ENCODE measurements around the gene TP63.

Gene TP63

GRCh38 chr3:189849262-189849661 is 218.1 kb downstream of the TP63 start:
- TF ChIP-seq ZNF274 (IDR thresholded peaks at IDR 0.05; ENCODE audit: low read depth, low read length) (no peak), YY1 (IDR thresholded peaks at IDR 0.05; ENCODE audit: insufficient read depth, insufficient read length) (no peak), SUZ12 (IDR thresholded peaks at IDR 0.05; ENCODE audit: extremely low read depth, insufficient read depth, insufficient read length) (no peak)
- H3K4me3 ChIP-seq (ENCODE audit: insufficient read length, low read depth) = no peak overlapping the region
- no peak for DNase-seq (ENCODE audit: low read depth, low spot score)
- no peaks in the 10 kb centered on the region for H3K27me3 ChIP-seq (ENCODE audit: insufficient read depth, insufficient read length)
- H3K4me1 ChIP-seq (ENCODE audit: insufficient read depth, insufficient read length) = no peaks in the 10 kb centered on the region
- no peak overlapping the region for H3K9ac ChIP-seq (ENCODE audit: insufficient read length, low read depth)
- H3K36me3 ChIP-seq (ENCODE audit: insufficient read depth, insufficient read length, low read length) = no peaks in the 10 kb centered on the region
- no peaks in the 10 kb centered on the region for H3K9me3 ChIP-seq (ENCODE audit: insufficient read depth, low read length)

- DNase-seq (ENCODE audit: low read depth, low spot score) = no peak
- no peaks in the 10 kb centered on the region for H3K27me3 ChIP-seq (ENCODE audit: insufficient read depth, insufficient read length)
- no peak for TF ChIP-seq ZNF274 (IDR thresholded peaks at IDR 0.05; ENCODE audit: low read depth, low read length)
- TF ChIP-seq SUZ12 (IDR thresholded peaks at IDR 0.05; ENCODE audit: extremely low read depth, insufficient read depth, insufficient read length) = no peak
- no peak for TF ChIP-seq YY1 (IDR thresholded peaks at IDR 0.05; ENCODE audit: insufficient read depth, insufficient read length)
- H3K9ac ChIP-seq (ENCODE audit: insufficient read length, low read depth) = no peak overlapping the region
- H3K4me3 ChIP-seq (ENCODE audit: insufficient read length, low read depth) = no peak overlapping the region
- H3K9me3 ChIP-seq (ENCODE audit: insufficient read depth, low read length) = no peaks in the 10 kb centered on the region
- H3K4me1 ChIP-seq (ENCODE audit: insufficient read depth, insufficient read length) = no peaks in the 10 kb centered on the region
- H3K36me3 ChIP-seq (ENCODE audit: insufficient read depth, insufficient read length, low read length) = no peaks in the 10 kb centered on the region
Observed at GRCh38 chr3:189851682-189852081, 220.5 kb downstream of the TP63 start.

- Histone ChIP-seq H3K9ac (ENCODE audit: insufficient read length, low read depth) (no peak overlapping the region), H3K27me3 (ENCODE audit: insufficient read depth, insufficient read length) (no peaks in the 10 kb centered on the region), H3K36me3 (ENCODE audit: insufficient read depth, insufficient read length, low read length) (no peaks in the 10 kb centered on the region), H3K4me3 (ENCODE audit: insufficient read length, low read depth) (no peak overlapping the region), H3K4me1 (ENCODE audit: insufficient read depth, insufficient read length) (no peaks in the 10 kb centered on the region), H3K9me3 (ENCODE audit: insufficient read depth, low read length) (no peaks in the 10 kb centered on the region)
- no peak for DNase-seq (ENCODE audit: low read depth, low spot score)
- no peak for TF ChIP-seq ZNF274 (IDR thresholded peaks at IDR 0.05; ENCODE audit: low read depth, low read length)
- TF ChIP-seq YY1 (IDR thresholded peaks at IDR 0.05; ENCODE audit: insufficient read depth, insufficient read length) = no peak
- TF ChIP-seq SUZ12 (IDR thresholded peaks at IDR 0.05; ENCODE audit: extremely low read depth, insufficient read depth, insufficient read length) = no peak
Observed at GRCh38 chr3:189853906-189854305, 222.7 kb downstream of the TP63 start.

- no peaks in the 10 kb centered on the region for H3K9me3 ChIP-seq (ENCODE audit: insufficient read depth, low read length)
- no peak for DNase-seq (ENCODE audit: low read depth, low spot score)
- no peak for TF ChIP-seq SUZ12 (IDR thresholded peaks at IDR 0.05; ENCODE audit: extremely low read depth, insufficient read depth, insufficient read length)
- TF ChIP-seq YY1 (IDR thresholded peaks at IDR 0.05; ENCODE audit: insufficient read depth, insufficient read length) = no peak
- TF ChIP-seq ZNF274 (IDR thresholded peaks at IDR 0.05; ENCODE audit: low read depth, low read length) = no peak
- H3K27me3 ChIP-seq (ENCODE audit: insufficient read depth, insufficient read length) = no peaks in the 10 kb centered on the region
- H3K9ac ChIP-seq (ENCODE audit: insufficient read length, low read depth) = no peak overlapping the region
- no peaks in the 10 kb centered on the region for H3K4me1 ChIP-seq (ENCODE audit: insufficient read depth, insufficient read length)
- no peaks in the 10 kb centered on the region for H3K36me3 ChIP-seq (ENCODE audit: insufficient read depth, insufficient read length, low read length)
- H3K4me3 ChIP-seq (ENCODE audit: insufficient read length, low read depth) = no peak overlapping the region
Observed at GRCh38 chr3:189860296-189860695, 229.1 kb downstream of the TP63 start.

- DNase-seq (ENCODE audit: low read depth, low spot score) = no peak
- H3K4me3 ChIP-seq (ENCODE audit: insufficient read length, low read depth) = no peak overlapping the region
- no peaks in the 10 kb centered on the region for H3K9me3 ChIP-seq (ENCODE audit: insufficient read depth, low read length)
- TF ChIP-seq ZNF274 (IDR thresholded peaks at IDR 0.05; ENCODE audit: low read depth, low read length) = no peak
- no peak for TF ChIP-seq YY1 (IDR thresholded peaks at IDR 0.05; ENCODE audit: insufficient read depth, insufficient read length)
- no peak for TF ChIP-seq SUZ12 (IDR thresholded peaks at IDR 0.05; ENCODE audit: extremely low read depth, insufficient read depth, insufficient read length)
- H3K27me3 ChIP-seq (ENCODE audit: insufficient read depth, insufficient read length) = no peaks in the 10 kb centered on the region
- no peaks in the 10 kb centered on the region for H3K4me1 ChIP-seq (ENCODE audit: insufficient read depth, insufficient read length)
- no peak overlapping the region for H3K9ac ChIP-seq (ENCODE audit: insufficient read length, low read depth)
- H3K36me3 ChIP-seq (ENCODE audit: insufficient read depth, insufficient read length, low read length) = no peaks in the 10 kb centered on the region
Observed at GRCh38 chr3:189862385-189862998, 231.3 kb downstream of the TP63 start.

- Histone ChIP-seq H3K9me3 (ENCODE audit: insufficient read depth, low read length) (no peaks in the 10 kb centered on the region), H3K4me1 (ENCODE audit: insufficient read depth, insufficient read length) (no peaks in the 10 kb centered on the region), H3K27me3 (ENCODE audit: insufficient read depth, insufficient read length) (peaks cover 1% of the 10 kb centered on the region), H3K36me3 (ENCODE audit: insufficient read depth, insufficient read length, low read length) (no peaks in the 10 kb centered on the region), H3K9ac (ENCODE audit: insufficient read length, low read depth) (no peak overlapping the region), H3K4me3 (ENCODE audit: insufficient read length, low read depth) (no peak overlapping the region)
- no peak for DNase-seq (ENCODE audit: low read depth, low spot score)
- TF ChIP-seq ZNF274 (IDR thresholded peaks at IDR 0.05; ENCODE audit: low read depth, low read length) (no peak), YY1 (IDR thresholded peaks at IDR 0.05; ENCODE audit: insufficient read depth, insufficient read length) (no peak), SUZ12 (IDR thresholded peaks at IDR 0.05; ENCODE audit: extremely low read depth, insufficient read depth, insufficient read length) (no peak)
Observed at GRCh38 chr3:189863031-189863430, 231.8 kb downstream of the TP63 start.

GRCh38 chr3:189868061-189868460 is 236.9 kb downstream of the TP63 start:
- Histone ChIP-seq H3K36me3 (ENCODE audit: insufficient read depth, insufficient read length, low read length) (no peaks in the 10 kb centered on the region), H3K27me3 (ENCODE audit: insufficient read depth, insufficient read length) (peaks cover 1% of the 10 kb centered on the region), H3K4me1 (ENCODE audit: insufficient read depth, insufficient read length) (no peaks in the 10 kb centered on the region), H3K4me3 (ENCODE audit: insufficient read length, low read depth) (no peak overlapping the region), H3K9me3 (ENCODE audit: insufficient read depth, low read length) (no peaks in the 10 kb centered on the region), H3K9ac (ENCODE audit: insufficient read length, low read depth) (no peak overlapping the region)
- DNase-seq (ENCODE audit: low read depth, low spot score) = no peak
- no peak for TF ChIP-seq YY1 (IDR thresholded peaks at IDR 0.05; ENCODE audit: insufficient read depth, insufficient read length)
- no peak for TF ChIP-seq SUZ12 (IDR thresholded peaks at IDR 0.05; ENCODE audit: extremely low read depth, insufficient read depth, insufficient read length)
- TF ChIP-seq ZNF274 (IDR thresholded peaks at IDR 0.05; ENCODE audit: low read depth, low read length) = no peak
